DMS79 treated with DMSO at 0.1 percent for 48 hours (cell line): ENCODE measurements around the gene SNX13.
"Not testable (repeated sequence)": the region's sequence is repeated elsewhere in the genome, so short reads cannot be mapped to it uniquely, and the experiment has no call there.

ENCODE experiments used
- DNase-seq: peaks from one replicate; lab custom pipeline; 2025; lab: John Stamatoyannopoulos, UW

Gene SNX13

GRCh38 chr7:17912050-17912449 lies 28.2 kb downstream of the SNX13 start:
- DNase-seq, result no peak

GRCh38 chr7:17910377-17910776 lies 29.9 kb downstream of the SNX13 start:
- DNase-seq, result no peak

GRCh38 chr7:17909310-17909709 lies 31.0 kb downstream of the SNX13 start:
- not testable (repeated sequence) for DNase-seq

GRCh38 chr7:17907014-17907413 lies 33.3 kb downstream of the SNX13 start:
- no peak for DNase-seq

- DNase-seq, result no peak
Measured at GRCh38 chr7:17903337-17903736, 37.0 kb downstream of the SNX13 start.

GRCh38 chr7:17902599-17902998 lies 37.7 kb downstream of the SNX13 start:
- no peak for DNase-seq

- DNase-seq, result no peak
Measured at GRCh38 chr7:17900464-17900863, 39.8 kb downstream of the SNX13 start.

- no peak for DNase-seq
Measured at GRCh38 chr7:17898111-17898510, 42.2 kb downstream of the SNX13 start.

GRCh38 chr7:17887286-17887685 lies 53.0 kb downstream of the SNX13 start:
- no peak for DNase-seq

- no peak for DNase-seq
Measured at GRCh38 chr7:17882685-17883084, 57.6 kb downstream of the SNX13 start.

GRCh38 chr7:17879075-17879661 lies 61.1 kb downstream of the SNX13 start:
- no peak for DNase-seq

- no peak for DNase-seq
Measured at GRCh38 chr7:17878627-17879026, 61.7 kb downstream of the SNX13 start.

- DNase-seq, result no peak
Measured at GRCh38 chr7:17871815-17872533, 68.3 kb downstream of the SNX13 start.

- DNase-seq, result no peak
Measured at GRCh38 chr7:17870406-17870805, 69.9 kb downstream of the SNX13 start.

- no peak for DNase-seq
Measured at GRCh38 chr7:17863809-17864143, 76.5 kb downstream of the SNX13 start.

- DNase-seq, result no peak
Measured at GRCh38 chr7:17863095-17863808, 77.0 kb downstream of the SNX13 start.

GRCh38 chr7:17856251-17856650 lies 84.0 kb downstream of the SNX13 start:
- DNase-seq, result no peak

GRCh38 chr7:17855202-17855601 lies 85.1 kb downstream of the SNX13 start:
- DNase-seq, result no peak

GRCh38 chr7:17854261-17855047 lies 85.8 kb downstream of the SNX13 start:
- no peak for DNase-seq

GRCh38 chr7:17852361-17852760 lies 87.9 kb downstream of the SNX13 start:
- no peak for DNase-seq

GRCh38 chr7:17849504-17849903 lies 90.8 kb downstream of the SNX13 start:
- no peak for DNase-seq

- DNase-seq, result no peak
Measured at GRCh38 chr7:17848516-17848915, 91.8 kb downstream of the SNX13 start.

GRCh38 chr7:17846935-17847334 lies 93.4 kb downstream of the SNX13 start:
- DNase-seq, result no peak
